Mesodermal cell (in vitro differentiated cells): ENCODE results near the gene SNAPC4.
"Not testable (repeated sequence)": the region's sequence is repeated elsewhere in the genome, so short reads cannot be mapped to it uniquely, and the experiment has no call there.

Experiments used
- H3K27ac ChIP-seq: 2 replicates; pipeline ENCODE4 v1.7.0; 2013; ENCODE audit warnings: mild to moderate bottlenecking, low read depth, low read length, moderate library complexity; ENCODE audit not compliant: severe bottlenecking
- H3K36me3 ChIP-seq: 2 replicates; pipeline ENCODE4 v1.7.1; 2013; ENCODE audit warnings: mild to moderate bottlenecking, low read length, moderate library complexity; ENCODE audit not compliant: control insufficient read depth, insufficient read depth
- H3K4me1 ChIP-seq: one replicate; pipeline ENCODE4 v1.7.1; 2013; ENCODE audit warnings: mild to moderate bottlenecking, low read length; ENCODE audit not compliant: insufficient read depth, control insufficient read depth, poor library complexity, severe bottlenecking
- H3K4me3 ChIP-seq: 2 replicates; pipeline ENCODE4 v1.7.0; 2013; ENCODE audit warnings: low read length, control low read depth, mild to moderate bottlenecking; ENCODE audit not compliant: insufficient read depth, poor library complexity, severe bottlenecking; ENCODE audit errors: extremely low read depth
- H3K9me3 ChIP-seq: 2 replicates; pipeline ENCODE4 v1.7.1; 2013; ENCODE audit warnings: mild to moderate bottlenecking, low read length, moderate library complexity; ENCODE audit not compliant: control insufficient read depth
- WGBS, 2 experiments: methylation state at CpG; one replicate each; pipeline ENCODE4 v1.1.5; 2013; ENCODE audit warnings: missing lambda C conversion rate in 2 of 2; ENCODE audit not compliant: insufficient coverage in 2 of 2; 5-methylcytosine and 5-hydroxymethylcytosine counted together

SNAPC4 gene

GRCh38 chr9:136432591-136432990, 32.6 kb upstream of the SNAPC4 start:
- Histone ChIP-seq H3K9me3 (no peaks in the 10 kb centered on the region), H3K27ac (no peak overlapping the region), H3K36me3 (peaks cover 64% of the 10 kb centered on the region), H3K4me1 (peaks cover 4% of the 10 kb centered on the region), H3K4me3 (no peak overlapping the region)
- WGBS, 2 experiments, result 85 to 86% methylated on average over 25 to 26 of the region's 26 CpGs

- Histone ChIP-seq H3K36me3 (peaks cover 62% of the 10 kb centered on the region), H3K4me1 (no peaks in the 10 kb centered on the region), H3K4me3 (no peak overlapping the region), H3K27ac (no peak overlapping the region), H3K9me3 (no peaks in the 10 kb centered on the region)
- 96 to 97% methylated on average over 32 of the region's 36 CpGs for WGBS, 2 experiments
Measured at GRCh38 chr9:136431782-136432350, 31.9 kb upstream of the SNAPC4 start.

- no peak overlapping the region for H3K4me3 ChIP-seq
- H3K4me1 ChIP-seq, result no peaks in the 10 kb centered on the region
- WGBS, 2 experiments, result 97 to 98% methylated on average over 16 to 20 of the region's 29 CpGs
- no peaks in the 10 kb centered on the region for H3K9me3 ChIP-seq
- peaks cover 65% of the 10 kb centered on the region for H3K36me3 ChIP-seq
- H3K27ac ChIP-seq, result no peak overlapping the region
Measured at GRCh38 chr9:136430588-136431234, 30.7 kb upstream of the SNAPC4 start.

- H3K4me3 ChIP-seq, result no peak overlapping the region
- peaks cover 65% of the 10 kb centered on the region for H3K36me3 ChIP-seq
- H3K4me1 ChIP-seq, result no peaks in the 10 kb centered on the region
- WGBS, 2 experiments, result 96 to 97% methylated on average over 28 to 30 of the region's 32 CpGs
- no peak overlapping the region for H3K27ac ChIP-seq
- H3K9me3 ChIP-seq, result no peaks in the 10 kb centered on the region
Measured at GRCh38 chr9:136429683-136430491, 29.9 kb upstream of the SNAPC4 start.

- Histone ChIP-seq H3K36me3 (peaks cover 70% of the 10 kb centered on the region), H3K4me3 (no peak overlapping the region), H3K4me1 (no peaks in the 10 kb centered on the region), H3K9me3 (no peaks in the 10 kb centered on the region), H3K27ac (no peak overlapping the region)
- WGBS, 2 experiments, result 93% methylated on average over 19 to 20 of the region's 21 CpGs
Measured at GRCh38 chr9:136429075-136429628, 29.2 kb upstream of the SNAPC4 start.

GRCh38 chr9:136426787-136427186, 26.8 kb upstream of the SNAPC4 start:
- Histone ChIP-seq H3K4me3 (no peak overlapping the region), H3K27ac (no peak overlapping the region), H3K9me3 (no peaks in the 10 kb centered on the region), H3K36me3 (peaks cover 77% of the 10 kb centered on the region), H3K4me1 (no peaks in the 10 kb centered on the region)
- WGBS, 2 experiments, result 93 to 95% methylated on average over 4 to 12 of the region's 12 CpGs

- H3K4me1 ChIP-seq, H3K27ac ChIP-seq, H3K9me3 ChIP-seq, H3K4me3 ChIP-seq: not testable (repeated sequence)
- H3K36me3 ChIP-seq, result peaks cover 86% of the 10 kb centered on the region
- WGBS, 2 experiments, result 95 to 98% methylated on average over 6 to 7 of the region's 7 CpGs
Measured at GRCh38 chr9:136425367-136425766, 25.4 kb upstream of the SNAPC4 start.

GRCh38 chr9:136424750-136425362, 24.9 kb upstream of the SNAPC4 start:
- Histone ChIP-seq H3K27ac (no peak overlapping the region), H3K36me3 (peaks cover 86% of the 10 kb centered on the region), H3K9me3 (no peaks in the 10 kb centered on the region), H3K4me1 (peaks cover 7% of the 10 kb centered on the region), H3K4me3 (no peak overlapping the region)
- 88 to 92% methylated on average over 23 to 27 of the region's 27 CpGs for WGBS, 2 experiments

- H3K36me3 ChIP-seq, result peaks cover 86% of the 10 kb centered on the region
Measured at GRCh38 chr9:136423432-136424146, 23.6 kb upstream of the SNAPC4 start.

GRCh38 chr9:136422876-136423275, 22.9 kb upstream of the SNAPC4 start:
- no peak overlapping the region for H3K27ac ChIP-seq
- peaks cover 86% of the 10 kb centered on the region for H3K36me3 ChIP-seq
- H3K4me1 ChIP-seq, result peaks cover 7% of the 10 kb centered on the region
- H3K4me3 ChIP-seq, result no peak overlapping the region
- 96 to 98% methylated on average over 17 to 26 of the region's 26 CpGs for WGBS, 2 experiments
- no peaks in the 10 kb centered on the region for H3K9me3 ChIP-seq

More at GRCh38 chr9:136423432-136424146, 23.6 kb upstream of the SNAPC4 start:
- Histone ChIP-seq H3K4me3 (no peak overlapping the region), H3K9me3 (no peaks in the 10 kb centered on the region), H3K4me1 (peaks cover 7% of the 10 kb centered on the region), H3K27ac (no peak overlapping the region)
- 89 to 92% methylated on average over 40 to 43 of the region's 43 CpGs for WGBS, 2 experiments
